SK-N-MC (cell line): ENCODE results near the gene PLK3.
A peak's percentile ranks its signal among the peaks of the same experiment; 100 is the strongest.

Source experiments
- DNase-seq: peaks from one replicate; pipeline ENCODE4 v3.0.0-alpha.2; 2011; ENCODE audit warnings: low read depth, low spot score
- H3K27ac ChIP-seq: fragments of 200-600 bp; sonication (generic); 2 replicates; pipeline ENCODE4 v1.5.1; 2016; ENCODE audit warnings: mixed run types
- H3K36me3 ChIP-seq: fragments of 200-600 bp; sonication (generic); 2 replicates; pipeline ENCODE4 v1.6.1; 2017; ENCODE audit warnings: antibody characterized with exemption, low read length, mixed read lengths; ENCODE audit not compliant: insufficient read depth
- H3K4me3 ChIP-seq: fragments of 200-600 bp; sonication (generic); 2 replicates; pipeline ENCODE4 v1.5.1; 2016
- H3K9ac ChIP-seq: fragments of 200-600 bp; sonication (generic); 2 replicates; pipeline ENCODE4 v1.8.0; 2017; ENCODE audit warnings: mixed run types, mixed read lengths; ENCODE audit not compliant: insufficient read length
- H3K9me3 ChIP-seq: fragments of 200-600 bp; sonication (generic); 2 replicates; pipeline ENCODE4 v1.6.1; 2017; ENCODE audit warnings: low read depth, mild to moderate bottlenecking, antibody characterized with exemption, low read length, moderate library complexity, mixed read lengths
- EZH2 ChIP-seq: fragments of 200-600 bp; sonication (generic); IDR thresholded peaks from one replicate; pipeline ENCODE4 v1.6.1; 2017; ENCODE audit warnings: antibody characterized with exemption
- FOXP2 ChIP-seq: optimal IDR thresholded peaks from 2 replicates; pipeline ENCODE3; 2011; ENCODE audit warnings: mild to moderate bottlenecking, moderate library complexity; ENCODE audit not compliant: insufficient read depth; ENCODE audit errors: extremely low read length, control extremely low read depth
- POLR2AphosphoS5 ChIP-seq: IDR thresholded peaks from 2 replicates; pipeline ENCODE4 v1.6.1; 2012; ENCODE audit warnings: mild to moderate bottlenecking, low read depth, low read length, borderline replicate concordance

The PLK3 gene

DNA sequence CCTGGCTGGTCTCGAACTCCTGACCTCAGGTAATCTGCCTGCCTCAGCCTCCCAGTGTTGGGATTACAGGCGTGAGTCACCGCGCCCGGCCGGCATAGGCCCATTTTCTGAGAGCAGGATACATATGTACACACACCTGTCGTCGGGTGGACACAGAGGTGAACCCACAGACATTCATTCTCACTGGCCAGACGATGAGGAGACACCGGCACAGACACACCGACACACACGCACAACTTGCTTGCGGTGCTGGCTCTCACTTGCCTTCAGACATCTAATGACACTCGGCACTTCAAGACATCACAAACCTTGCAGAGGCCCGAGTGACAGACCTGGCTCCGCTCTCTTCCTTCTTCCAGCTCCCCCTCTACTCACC lies 42.3 kb downstream of the PLK3 start:
- DNase-seq, result no peak
- Histone ChIP-seq H3K9ac (peak overlapping the region; percentile 75), H3K27ac (no peak overlapping the region), H3K9me3 (no peaks in the 10 kb centered on the region), H3K36me3 (no peaks in the 10 kb centered on the region), H3K4me3 (peak overlapping the region; percentile 81)
- no peak for TF ChIP-seq EZH2
- TF ChIP-seq POLR2AphosphoS5, result no peak

GRCh38 chr1:44842862-44843655 lies 42.9 kb downstream of the PLK3 start, which contains the start of gene PTCH2:
PTCH2 (minus strand) TSS chr1:44843253; CDS start chr1:44842932, 321 bp downstream.
- no peak within 1 kb of the TSS for H3K27ac ChIP-seq
- peak within 1 kb of the TSS; percentile 81 for H3K4me3 ChIP-seq
- H3K9ac ChIP-seq, result peak within 1 kb of the TSS; percentile 75
- no peaks in the 10 kb centered on the region for H3K36me3 ChIP-seq
- DNase-seq, result no peak
- TF ChIP-seq FOXP2, result no peak
- no peak for TF ChIP-seq EZH2
- TF ChIP-seq POLR2AphosphoS5, result peak; percentile 65; the same call in 1 of the 2 replicates
- no peaks in the 10 kb centered on the region for H3K9me3 ChIP-seq

DNA sequence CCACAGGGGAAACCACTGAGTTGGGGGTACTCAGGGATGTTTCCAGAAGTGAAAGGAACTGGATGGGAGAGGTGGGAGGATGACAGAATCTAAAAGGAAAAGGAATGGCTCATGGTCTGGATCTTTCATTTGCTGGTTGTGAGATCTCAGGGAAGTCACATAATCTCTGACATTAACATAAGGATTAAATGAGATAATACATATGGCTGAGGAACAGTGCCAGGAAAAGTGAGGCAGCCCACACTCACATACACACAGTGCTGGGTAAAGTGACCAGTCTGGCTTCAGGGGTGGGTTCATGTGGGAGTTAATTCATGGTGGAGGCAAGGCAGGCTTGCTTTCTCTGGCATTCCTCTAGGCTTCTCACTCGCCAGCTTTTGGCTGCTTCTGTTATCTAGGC lies 46.8 kb downstream of the PLK3 start:
- no peak overlapping the region for H3K27ac ChIP-seq
- no peak for DNase-seq
- no peaks in the 10 kb centered on the region; the same call in 1 of the 2 replicates for H3K36me3 ChIP-seq
- H3K4me3 ChIP-seq, result no peak overlapping the region
- TF ChIP-seq FOXP2 (no peak), EZH2 (no peak), POLR2AphosphoS5 (no peak)
- H3K9me3 ChIP-seq, result no peaks in the 10 kb centered on the region
- no peak overlapping the region for H3K9ac ChIP-seq

DNA sequence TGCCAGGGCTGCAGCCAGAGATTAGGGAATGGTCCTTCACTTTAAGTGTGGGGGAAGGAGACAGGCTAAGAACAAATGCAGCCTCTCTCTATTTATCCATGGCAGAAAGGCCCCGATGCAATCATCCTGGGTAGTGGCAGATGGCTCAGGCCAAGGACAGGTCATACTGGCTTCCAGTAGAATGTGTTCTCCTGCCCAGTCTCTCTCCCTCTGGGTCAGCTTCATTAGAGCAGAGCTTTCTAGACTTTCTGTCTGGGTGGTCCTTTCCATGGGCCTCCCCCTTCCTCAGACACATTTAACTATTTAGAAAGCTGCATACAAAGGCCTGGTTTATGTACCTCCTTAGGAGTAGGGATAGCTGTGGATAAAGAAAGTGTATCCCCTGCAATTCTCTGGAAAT lies 47.7 kb downstream of the PLK3 start:
- no peak for DNase-seq
- H3K9ac ChIP-seq, result no peak overlapping the region
- H3K4me3 ChIP-seq, result no peak overlapping the region
- H3K36me3 ChIP-seq, result no peaks in the 10 kb centered on the region; the same call in 1 of the 2 replicates
- no peak for TF ChIP-seq FOXP2
- TF ChIP-seq EZH2, result no peak
- TF ChIP-seq POLR2AphosphoS5, result no peak
- no peak overlapping the region for H3K27ac ChIP-seq
- H3K9me3 ChIP-seq, result no peaks in the 10 kb centered on the region

DNA sequence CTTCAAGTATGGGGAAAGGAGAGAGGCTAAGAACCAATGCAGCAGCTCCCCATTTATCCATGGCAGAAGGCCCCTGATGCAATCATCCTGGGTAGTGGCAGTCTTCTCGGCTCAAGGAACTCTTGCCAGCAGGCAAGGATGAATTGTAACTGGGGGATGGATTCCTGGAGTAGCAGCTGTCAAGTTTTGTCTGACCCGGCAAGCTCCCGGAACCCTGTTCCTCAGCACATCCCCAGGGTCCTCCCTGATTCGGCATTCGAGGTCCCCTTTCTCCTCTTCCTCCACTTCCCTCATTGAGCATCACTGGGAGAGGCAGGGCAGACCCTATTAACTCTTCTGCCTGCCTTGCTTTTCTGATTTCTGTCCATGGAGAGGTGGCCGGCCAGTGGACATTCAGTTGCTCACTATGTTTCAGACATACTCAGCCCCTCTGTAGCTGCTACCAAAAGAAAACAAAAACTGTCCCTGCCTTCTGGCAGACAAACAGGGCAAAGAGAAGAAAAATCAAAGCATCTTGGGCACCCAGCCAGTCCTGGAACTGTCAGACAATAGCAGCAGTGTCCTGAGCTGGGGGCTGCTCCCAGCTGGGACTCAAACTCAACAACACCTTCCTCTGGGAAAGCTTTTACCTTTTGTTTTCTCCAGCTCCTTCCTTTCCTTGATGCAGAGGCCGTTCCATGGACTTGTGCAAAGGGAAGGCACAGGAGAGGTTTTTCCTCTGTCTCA lies 48.4 kb downstream of the PLK3 start:
- H3K9ac ChIP-seq, result no peak overlapping the region
- H3K36me3 ChIP-seq, result no peaks in the 10 kb centered on the region; the same call in 1 of the 2 replicates
- H3K27ac ChIP-seq, result no peak overlapping the region
- no peak overlapping the region for H3K4me3 ChIP-seq
- TF ChIP-seq EZH2 (no peak), POLR2AphosphoS5 (no peak), FOXP2 (no peak)
- H3K9me3 ChIP-seq, result no peaks in the 10 kb centered on the region
- DNase-seq, result no peak

DNA sequence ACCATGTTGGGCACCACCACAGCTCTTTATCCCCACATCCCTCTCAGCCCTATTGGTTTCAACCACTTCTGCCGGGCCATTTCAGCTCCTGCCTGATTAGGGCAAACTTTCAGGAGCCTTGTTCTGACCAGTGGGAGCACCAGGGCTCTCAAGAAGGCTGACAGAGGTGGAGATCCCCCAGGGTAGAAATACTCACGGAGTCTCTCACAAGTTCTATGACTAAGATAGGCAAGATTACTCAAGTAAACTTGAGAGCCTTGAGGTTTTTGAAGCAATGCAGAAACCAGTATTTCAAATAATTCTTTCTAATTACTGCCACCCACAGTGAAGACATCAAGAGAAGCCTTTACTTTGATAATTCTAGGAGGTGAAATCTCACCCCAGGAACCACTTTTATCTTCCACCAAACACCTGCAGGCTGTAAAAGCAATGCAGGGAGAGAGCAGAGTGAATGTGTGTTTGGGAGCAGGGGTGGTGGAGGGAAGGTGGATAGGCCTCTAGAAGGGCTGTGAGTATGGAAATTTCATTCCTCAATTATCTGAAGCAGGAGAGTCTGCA lies 49.5 kb downstream of the PLK3 start:
- Histone ChIP-seq H3K4me3 (no peak overlapping the region), H3K27ac (no peak overlapping the region), H3K9me3 (no peaks in the 10 kb centered on the region), H3K36me3 (no peaks in the 10 kb centered on the region; the same call in 1 of the 2 replicates), H3K9ac (no peak overlapping the region)
- DNase-seq, result no peak
- TF ChIP-seq POLR2AphosphoS5, result no peak
- TF ChIP-seq FOXP2, result no peak
- TF ChIP-seq EZH2, result no peak

- no peaks in the 10 kb centered on the region; the same call in 1 of the 2 replicates for H3K36me3 ChIP-seq
- H3K4me3 ChIP-seq, result no peak overlapping the region
- no peak for DNase-seq
- H3K9ac ChIP-seq, result no peak overlapping the region
- H3K9me3 ChIP-seq, result no peaks in the 10 kb centered on the region
- TF ChIP-seq EZH2, result no peak
- no peak for TF ChIP-seq FOXP2
- TF ChIP-seq POLR2AphosphoS5, result no peak
- no peak overlapping the region for H3K27ac ChIP-seq
Measured at GRCh38 chr1:44851308-44851707, 51.1 kb downstream of the PLK3 start.

DNA sequence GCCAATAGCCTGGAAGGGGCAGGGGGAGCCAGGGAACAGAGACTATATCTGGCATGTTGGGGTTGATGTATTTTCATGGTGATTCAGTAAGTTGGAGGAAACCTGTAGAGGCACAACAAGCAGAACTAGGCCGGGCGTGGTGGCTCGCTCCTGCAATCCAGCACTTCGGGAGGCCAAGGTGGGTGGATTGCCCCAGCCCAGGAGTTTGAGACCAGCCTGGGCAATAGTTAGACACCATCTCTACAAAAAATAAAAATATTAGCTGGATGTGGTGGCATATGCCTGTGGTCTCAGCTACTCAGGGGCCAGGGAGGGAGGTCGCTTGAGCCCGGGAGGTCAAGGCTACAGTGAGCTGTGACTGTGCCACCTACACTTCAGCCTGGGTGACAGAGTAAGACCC lies 53.0 kb downstream of the PLK3 start:
- Histone ChIP-seq H3K27ac (no peak overlapping the region), H3K9me3 (no peaks in the 10 kb centered on the region), H3K4me3 (no peak overlapping the region), H3K9ac (no peak overlapping the region), H3K36me3 (no peaks in the 10 kb centered on the region; the same call in 1 of the 2 replicates)
- TF ChIP-seq FOXP2, result no peak
- TF ChIP-seq EZH2, result no peak
- no peak for TF ChIP-seq POLR2AphosphoS5
- DNase-seq, result no peak
